NCI-H1105 (cell line): ENCODE measurements around the gene RBMS1.

Experiments
- DNase-seq: peaks from one replicate; lab custom pipeline; 2025; lab: John Stamatoyannopoulos, UW

The RBMS1 gene

DNA sequence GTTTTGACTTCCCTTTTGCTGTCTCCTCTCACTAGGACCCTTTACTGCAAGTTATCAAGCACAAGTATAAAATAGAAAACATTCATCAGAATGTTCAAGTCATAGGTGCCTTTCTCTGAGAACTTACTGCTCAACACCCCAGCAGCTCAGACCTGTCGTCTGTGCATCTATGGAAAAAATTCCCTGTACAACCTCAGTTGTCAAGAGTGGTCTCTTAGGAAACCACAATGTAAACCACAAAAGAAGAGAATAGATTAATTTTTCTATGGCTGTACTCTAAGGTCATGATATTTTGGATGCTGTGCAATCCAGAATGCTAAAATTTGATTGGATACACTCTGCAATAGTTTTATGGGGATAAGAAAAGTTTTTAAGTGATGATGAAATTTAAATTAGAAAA is 84.1 kb downstream of the RBMS1 start:
- DNase-seq, result no peak

DNA sequence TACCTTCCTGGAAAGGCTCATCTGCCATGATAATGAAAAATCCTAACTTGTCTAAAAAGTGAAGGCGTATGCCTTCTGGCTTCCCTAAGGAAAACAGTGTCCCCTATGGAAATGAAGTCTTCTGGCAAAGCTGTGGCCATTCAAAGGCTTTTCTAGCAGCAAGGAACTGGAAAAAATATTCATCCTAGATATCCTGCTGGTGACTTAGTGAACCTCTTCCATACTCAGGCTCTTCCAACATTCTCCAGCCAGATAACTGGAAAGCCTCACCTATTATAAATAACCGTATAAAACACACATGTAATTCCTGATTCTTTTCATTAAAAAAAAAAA is 84.7 kb downstream of the RBMS1 start:
- no peak for DNase-seq

DNA sequence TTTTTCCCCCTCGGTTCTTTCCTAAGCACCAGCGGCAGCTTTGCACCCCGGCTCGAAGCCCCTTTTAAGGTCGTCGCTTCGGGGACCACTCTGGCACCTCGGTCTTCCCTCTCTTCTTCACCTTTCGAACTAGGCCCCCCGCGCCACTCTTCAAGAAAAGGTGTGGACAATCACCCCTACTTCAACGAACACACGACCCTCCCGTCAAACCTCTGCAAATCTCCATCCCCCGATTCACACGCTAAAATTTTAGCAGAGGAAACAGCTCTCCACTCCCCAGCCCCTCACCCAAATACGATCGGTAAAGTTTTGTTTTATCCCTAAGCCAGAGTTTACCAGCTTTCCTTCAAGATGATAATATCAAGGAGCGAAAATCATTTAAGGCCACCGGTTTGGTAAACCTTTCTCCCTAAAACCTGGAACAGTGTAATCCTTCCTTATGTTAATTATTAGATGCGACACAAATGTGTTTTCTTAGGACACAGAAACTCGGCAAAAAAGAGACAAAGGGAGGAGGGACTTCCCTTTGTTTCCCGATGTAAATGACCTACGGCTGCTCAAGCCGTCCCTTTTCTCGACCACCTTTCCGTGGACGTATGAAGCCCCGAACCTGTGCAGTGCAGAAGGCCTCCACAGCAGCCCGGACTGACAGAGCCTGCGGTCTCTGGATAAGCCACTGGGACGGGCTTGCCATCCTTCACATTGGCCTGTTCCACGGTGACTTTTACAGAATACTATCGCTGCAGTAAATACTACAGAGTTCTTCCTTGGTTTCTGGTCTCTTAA is 85.2 kb downstream of the RBMS1 start:
- DNase-seq, result no peak

DNA sequence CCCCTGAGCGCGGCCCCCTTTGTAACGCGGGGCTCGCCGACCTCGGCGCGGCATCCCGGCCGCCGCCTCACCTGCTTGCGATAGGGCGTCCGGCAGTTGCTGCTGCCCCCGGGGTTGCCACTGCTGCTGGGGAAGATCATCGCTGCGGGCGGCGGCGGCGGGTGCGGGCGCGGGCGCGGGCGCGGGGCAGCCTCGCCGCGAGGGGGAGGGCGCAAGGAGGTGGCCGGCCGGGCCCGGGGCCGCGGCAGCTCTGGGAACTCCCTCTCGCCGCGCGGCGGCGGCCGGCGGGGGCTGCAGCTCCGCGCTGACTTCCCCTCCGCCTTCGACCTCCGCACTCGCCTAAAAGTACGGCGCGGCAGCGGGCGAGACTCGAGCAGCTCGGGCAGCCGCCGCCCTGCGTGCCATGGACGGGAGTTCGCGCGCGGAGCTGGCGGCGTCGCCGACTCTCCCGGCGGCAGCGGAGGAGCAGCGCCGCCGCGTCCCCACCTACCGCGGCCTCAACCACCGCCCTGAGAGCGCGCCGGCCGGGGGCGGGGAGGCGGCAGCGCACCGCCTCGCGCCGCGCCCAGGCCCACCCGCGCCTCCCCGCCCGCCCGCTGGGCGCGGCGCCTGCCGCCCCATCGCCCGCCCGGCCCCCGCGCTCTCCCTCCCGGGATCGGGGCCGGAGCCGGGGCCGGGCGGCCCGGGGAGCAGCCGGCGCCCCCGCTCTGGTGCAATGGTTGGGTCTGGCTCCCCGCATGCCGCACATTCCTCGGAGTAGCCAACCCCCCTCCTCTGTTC is 86.0 kb downstream of the RBMS1 start:
- peak; percentile 40 for DNase-seq

DNA sequence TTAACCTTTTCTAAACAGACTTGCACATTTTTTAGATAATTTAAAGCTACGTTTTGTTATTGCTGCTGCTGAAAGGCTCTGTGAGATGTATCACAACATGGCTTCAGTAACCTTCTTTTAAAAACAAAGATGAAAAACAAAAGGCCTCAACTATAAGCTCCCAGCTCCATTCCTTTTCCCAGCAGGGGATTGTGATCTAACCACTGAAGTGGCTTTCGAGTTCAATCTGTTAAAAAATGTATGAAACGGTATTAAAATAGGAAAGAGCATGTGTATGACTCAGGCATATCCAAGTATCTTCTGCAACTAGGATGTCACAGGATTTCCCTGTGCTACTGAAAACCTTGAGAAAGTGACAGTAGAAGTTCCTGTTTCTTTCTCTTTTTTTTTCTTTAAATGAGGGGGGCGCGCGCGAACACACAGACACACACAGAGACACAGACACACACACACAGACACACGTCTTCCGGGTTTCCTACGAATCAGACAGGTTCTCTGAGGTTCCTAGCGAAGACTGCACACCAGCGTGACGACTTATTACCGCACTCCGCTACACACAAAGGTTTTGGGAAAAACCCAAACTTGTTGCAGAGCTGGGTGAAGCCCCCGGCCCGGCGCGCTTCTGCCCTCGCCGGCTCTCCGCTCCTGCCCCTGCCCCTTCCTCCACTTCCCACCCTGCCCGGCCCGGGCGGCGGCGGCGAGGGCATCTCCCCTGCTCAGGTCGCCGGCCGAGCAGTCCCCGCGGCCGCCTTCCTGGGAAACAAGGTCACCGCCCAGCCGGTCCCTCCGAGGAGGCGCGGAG is 86.8 kb downstream of the RBMS1 start:
- peak; percentile 45 for DNase-seq

DNA sequence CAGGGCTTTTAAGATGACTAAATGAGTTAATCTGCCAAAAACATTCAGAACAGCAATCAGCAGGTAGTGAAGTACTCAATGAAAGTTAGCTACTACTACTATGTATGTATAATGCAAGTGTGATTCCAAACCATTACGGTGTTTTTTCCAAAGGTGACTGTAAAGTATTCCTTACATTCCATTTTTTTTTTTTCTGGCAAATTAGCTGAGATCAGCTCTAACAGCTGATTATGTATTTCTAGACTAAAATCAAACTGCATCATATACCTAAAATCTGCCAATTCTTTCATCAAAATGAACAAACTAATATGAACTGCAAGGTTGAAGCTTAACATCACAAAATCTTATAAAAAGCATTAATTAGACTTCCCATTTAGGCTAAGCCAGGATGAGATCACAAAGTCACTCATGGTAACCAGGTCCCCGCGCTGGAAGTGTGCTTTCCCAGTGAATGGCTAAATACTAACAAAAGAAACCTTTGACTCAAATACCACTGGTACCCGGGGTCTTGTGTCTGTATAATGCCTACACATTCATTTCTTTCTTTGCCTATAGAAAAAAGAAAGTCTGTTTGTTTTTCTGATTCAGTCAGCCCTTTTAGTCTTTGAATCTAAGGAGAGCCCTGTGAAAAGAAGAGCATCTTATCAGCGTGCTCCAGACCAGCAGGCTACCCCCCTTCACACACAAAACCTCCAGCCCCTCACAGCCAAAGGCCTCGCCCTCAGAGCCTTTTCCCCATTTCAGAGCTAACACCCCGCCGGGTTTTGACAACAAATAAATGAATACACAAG is 88.3 kb downstream of the RBMS1 start:
- DNase-seq, result no peak

DNA sequence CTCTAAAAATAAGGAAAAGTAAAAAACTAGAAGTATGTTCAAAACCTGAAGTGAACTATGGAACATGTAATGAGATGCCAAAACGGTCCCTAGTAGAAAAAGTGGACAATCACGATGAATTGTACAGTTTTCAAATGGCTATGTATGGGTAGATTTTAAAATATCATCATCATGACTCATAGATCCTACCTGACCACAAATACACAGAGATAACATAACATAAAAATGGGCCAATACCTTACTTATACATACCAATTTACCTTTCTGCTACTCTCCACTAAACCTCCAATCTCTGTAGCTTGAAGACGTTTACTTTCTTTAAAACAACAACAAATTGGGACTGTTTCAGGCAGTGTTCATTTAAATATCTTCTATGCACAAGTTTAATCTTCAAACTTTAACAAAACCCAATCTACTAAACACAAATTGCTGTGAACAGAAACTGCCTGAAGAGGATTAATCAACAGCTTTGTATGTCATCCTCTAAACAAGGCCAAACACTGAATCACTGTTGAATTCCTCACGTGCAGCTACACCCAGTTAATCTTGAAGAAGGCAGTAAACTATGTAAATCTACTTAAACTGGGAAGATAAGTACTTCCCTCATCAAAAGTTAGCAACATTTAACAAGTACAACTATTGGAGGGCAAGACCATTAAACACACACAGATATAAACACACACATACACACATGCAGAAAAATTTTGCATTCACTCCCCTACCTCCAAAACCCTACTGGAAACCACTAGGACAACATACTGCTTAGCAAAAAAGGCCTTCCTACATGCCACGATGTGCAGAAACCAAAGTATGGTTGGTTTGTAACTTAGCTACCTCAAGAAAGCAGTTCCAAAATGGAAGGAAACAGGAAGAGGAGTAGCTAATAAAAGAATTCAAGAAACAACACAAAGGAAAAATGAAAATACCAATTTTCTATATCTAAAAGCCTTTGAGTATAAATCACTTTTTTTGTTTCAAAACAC is 90.3 kb downstream of the RBMS1 start:
- no peak for DNase-seq

DNA sequence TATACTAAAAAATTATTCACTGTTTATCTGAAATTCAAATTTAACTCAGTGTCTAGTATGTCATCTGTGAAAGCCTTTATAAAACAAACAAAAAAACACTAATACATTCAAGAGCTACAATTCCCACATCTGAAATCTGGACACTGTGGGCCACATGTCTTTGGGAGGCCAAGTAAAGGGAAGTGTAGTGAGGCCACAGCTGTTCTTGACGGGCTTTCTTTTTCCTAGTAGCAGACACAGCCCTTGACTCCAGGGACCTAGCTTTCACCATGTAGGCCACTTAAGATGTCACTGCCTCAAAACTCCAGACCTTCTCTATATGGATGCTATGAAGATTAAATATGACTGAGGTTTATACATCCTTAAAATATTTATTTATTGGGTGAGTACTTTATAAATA is 91.1 kb downstream of the RBMS1 start:
- DNase-seq, result no peak

DNA sequence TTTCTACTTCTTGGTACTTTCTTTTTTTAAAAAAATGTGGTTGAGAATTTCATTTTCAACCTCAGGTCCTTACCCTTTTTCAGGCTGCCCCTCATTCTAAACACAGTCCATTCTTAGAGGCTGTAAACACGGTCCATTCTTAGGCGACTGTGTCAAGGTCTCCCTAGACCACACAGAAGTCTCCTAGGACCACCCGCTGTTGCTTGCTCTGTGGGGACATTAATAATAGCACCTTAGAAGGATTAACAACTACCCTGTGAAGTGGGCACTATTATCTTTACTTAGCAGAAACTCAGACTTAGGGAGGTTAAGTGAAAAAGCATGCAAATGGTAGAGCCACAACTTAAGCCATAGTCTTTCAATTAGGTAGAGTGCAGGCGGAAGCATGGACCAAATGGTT is 91.7 kb downstream of the RBMS1 start:
- no peak for DNase-seq

DNA sequence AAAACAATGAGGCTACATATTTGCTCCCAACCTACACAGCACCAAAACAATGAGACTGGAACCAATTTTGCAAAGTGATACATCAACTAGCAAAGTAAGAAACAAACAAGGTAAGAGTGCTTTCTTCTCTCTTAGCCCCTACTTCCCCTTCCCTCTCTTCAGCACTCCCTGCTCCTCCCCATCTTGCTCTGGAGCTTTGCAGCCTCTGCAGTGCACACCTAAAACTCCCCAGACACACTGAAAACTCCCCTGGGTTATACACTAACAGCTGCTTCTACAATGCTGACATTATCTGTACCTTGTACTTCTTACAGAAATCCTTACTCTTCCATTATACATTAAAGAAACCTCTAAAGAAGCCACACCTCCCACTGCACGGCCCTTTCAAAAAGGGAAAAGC is 93.7 kb downstream of the RBMS1 start:
- no peak for DNase-seq

DNA sequence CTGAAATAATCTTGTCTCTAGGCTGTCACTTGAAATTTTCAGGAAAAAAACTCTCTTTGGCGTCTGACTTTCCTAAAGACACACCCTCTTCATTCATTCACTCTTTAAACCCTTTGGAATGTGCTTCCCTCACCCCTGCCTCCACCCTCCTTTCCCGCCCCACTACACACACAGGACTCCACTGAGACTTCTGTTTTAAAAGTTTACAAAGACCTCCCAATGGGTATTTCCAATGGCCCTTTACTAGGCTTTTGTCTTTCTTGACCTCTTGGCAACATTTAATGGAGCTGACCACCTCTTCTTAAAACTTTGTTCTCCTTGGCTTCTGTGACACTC is 96.1 kb downstream of the RBMS1 start:
- DNase-seq, result no peak

DNA sequence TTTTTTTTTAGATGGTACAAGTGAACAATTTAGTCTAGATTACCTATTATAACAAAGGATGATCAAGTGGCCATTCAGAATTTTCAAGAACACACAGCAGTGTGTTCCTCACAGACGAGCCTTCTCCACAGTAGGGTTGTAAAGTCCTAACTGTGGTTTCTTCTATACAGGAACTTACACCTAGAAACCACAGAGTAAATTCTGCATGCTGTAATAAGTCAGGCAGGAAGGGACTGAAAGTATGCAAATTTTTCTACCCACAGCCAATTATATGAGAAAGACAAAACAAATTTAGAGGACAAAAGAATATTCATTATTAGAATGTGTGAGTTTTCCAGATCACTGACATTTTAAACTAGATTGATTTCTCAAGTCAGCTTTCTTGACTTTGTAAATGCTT is 99.5 kb downstream of the RBMS1 start:
- no peak for DNase-seq

DNA sequence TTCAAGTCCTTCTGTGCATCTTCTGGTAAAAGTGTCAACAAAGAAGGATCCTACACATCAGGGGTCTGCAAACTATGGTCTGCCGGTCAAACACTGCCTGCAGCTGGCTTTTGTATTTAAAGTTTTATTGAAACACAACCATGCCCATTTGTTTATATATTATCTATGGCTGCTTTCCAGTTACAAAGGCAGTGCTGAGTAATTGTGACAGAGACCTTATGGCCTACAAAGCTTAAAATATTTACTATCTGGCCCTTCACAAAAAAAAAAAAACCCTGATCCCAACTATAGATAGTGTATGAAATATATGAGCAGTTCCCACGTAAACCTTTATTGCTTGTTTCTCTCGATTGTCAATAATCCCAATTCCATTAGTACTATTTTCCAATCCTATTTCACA is 101.4 kb downstream of the RBMS1 start:
- DNase-seq, result no peak

DNA sequence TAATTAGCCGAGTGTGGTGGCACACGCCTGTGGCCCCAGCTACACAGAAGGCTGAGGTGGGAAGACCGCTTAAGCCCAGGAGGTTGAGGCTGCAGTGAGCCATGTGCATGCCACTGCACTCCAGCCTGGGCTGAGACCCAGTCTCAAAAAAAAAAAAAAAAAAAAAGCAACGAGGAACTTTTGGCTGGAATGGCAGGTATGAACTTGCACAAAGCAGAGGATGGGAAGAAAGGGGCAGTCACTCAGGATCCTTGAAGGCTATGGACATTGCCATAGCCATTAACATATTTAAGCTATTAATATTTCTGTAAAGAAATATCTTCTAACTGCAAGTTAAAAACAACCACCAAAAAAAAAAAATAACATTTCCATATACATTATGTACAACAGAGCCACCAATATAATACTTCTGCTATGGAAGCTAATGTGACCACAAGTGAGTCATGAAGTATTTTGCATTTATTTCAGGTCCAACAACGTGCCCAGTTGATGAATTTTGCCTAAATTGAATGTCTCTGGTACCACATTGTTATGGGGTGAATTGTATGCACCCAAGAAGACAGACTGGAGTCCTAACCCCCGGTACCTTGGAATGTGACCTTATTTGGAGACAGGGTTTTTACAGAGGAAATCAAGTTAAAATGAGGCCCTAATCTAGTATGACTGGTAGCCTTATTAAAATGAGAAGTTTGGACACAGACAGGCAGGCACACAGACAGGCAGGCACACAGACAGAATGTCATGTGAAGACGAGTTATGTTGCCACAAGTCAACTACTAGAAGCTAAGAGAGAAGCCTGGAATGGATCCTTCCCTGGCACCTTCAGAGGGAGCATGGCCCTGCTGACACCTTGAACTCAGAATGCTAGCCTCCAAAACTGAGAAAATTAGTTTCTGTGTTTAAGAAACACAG is 102.8 kb downstream of the RBMS1 start:
- DNase-seq, result no peak

DNA sequence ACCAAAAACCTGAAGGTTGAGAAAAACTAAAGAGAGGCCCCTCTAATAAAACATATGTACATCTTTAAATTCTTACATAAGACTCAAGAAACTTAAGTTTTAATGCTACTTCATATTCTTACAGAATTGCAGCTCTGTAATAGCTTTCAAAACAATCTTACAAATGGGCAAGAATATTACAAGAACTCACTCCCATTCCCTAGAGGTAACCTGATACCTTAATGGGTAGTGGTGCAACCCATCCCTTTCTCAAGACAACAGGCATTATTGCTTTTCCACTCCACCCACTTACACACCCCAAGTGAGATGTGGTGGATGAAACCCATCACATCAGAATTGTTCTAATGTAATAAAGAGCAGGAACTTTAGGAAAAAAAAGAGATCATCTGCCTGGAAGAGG is 103.7 kb downstream of the RBMS1 start:
- no peak for DNase-seq

DNA sequence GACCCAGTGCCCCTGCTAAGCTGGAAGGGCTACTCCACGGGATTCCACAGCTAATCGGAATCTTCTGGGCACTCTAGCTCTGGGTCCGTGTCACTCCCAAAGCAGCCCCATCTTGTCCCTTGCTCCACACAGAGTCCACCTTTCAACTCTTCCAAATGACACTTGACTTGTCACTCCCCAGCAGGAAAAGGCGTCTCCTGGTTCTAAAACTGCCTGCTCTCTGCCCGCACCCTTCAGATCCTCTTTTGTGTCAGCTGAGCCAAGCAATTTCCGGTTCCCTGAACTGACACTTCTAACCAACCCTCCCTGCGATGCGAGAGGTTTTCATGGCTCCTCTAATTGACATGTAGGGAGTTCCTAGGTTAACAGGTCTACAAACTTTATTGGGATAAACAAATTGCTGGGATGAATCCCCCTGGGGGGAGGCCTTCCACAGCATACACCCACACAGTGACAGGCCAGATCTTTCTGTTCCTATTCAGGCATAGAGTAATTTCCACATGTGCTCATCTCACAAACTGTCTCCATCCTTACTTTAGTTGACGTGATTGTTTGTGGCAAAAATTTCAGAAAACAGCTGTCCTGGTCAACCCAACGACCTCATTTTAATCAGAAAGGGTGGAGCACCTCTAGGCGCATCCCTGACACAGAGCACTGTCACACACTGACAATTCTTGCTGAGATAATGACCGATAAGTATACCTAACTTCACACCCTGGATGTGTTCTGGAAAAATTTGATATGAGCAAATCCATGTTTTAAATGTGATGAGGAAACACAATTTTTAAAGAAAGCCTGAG is 104.9 kb downstream of the RBMS1 start:
- no peak for DNase-seq

DNA sequence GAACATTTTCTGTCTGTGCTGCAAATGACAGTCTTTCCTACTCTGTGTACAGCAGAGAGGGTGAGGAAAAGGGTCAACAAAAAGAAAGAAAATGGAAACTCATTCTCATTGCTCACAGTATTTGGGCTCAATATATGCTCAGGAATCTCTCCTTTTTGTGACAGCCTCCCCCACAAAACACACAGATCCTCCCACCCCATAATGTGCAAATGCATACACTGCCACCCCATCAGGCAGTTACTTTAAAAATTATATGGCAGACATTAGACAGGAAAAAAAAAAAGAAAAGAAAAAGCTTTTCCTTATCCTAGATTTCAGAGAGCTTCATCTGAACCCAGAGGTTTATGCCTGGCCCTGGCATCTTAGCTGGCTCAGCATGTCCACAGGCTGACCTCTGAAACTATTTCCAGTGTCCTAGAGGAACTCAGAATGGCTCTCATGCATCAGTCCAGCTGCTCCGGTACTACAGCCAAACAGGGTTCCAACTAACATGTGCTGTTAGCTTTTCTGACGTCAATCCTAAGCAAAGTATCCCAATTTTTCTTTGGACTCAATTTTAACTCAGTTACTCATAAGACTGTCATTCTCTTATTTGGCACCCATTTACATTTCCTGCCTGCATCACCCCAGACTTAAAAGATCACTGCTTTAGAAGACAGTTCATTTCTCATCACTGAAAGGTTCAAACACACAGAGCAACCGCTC is 105.9 kb downstream of the RBMS1 start:
- no peak for DNase-seq

DNA sequence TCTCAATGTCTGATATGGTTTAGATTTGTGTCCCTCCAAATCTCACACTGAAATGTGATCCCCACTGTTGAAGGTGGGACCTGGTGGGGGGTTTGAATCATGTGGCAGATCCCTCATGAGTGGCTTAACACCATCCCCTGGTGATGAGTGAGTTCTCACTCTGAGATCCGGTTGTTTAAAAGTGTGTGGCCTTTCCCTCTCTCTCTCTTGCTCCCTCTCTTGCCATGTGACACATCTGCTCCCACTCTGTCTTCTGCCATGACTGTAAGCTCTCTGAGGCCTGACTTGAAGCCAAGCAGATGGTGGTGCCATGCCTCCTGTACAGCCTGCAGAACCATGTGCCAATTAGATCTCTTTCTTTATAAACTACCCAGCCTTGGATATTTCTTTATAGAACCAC is 108.8 kb downstream of the RBMS1 start:
- no peak for DNase-seq
